Fibroblast of the aortic adventitia (primary cell): ENCODE measurements around the gene TRPM1. TPM values are rescaled to one million over a fixed set of nuclear protein-coding genes. Genes with fewer than 3 reads are reported as not detected.

Source experiments
- DNase-seq: peaks from one replicate; pipeline ENCODE4 v3.0.0-alpha.2; 2010; ENCODE audit warnings: low read depth
- H3K4me3 ChIP-seq: 2 replicates; pipeline ENCODE4 v1.5.1; 2011; ENCODE audit warnings: low read depth, mild to moderate bottlenecking, control low read depth, low read length, moderate library complexity
- CTCF ChIP-seq: IDR thresholded peaks from 2 replicates; pipeline ENCODE4 v1.5.1; 2011; ENCODE audit warnings: mild to moderate bottlenecking, low read length, control low read depth, inconsistent platforms; ENCODE audit not compliant: insufficient read depth
- total RNA-seq: library from RNA; depleted of rRNA; stranded (reverse); fragments of >200 nt; gene quantifications from 2 replicates; pipeline ENCODE4 v1.2.3, GENCODE V29; 2012; ENCODE audit warnings: low replicate concordance

Gene TRPM1
- total RNA-seq, 1 donor = not detected

- DNase-seq = peak; percentile 43
- H3K4me3 ChIP-seq = no peak overlapping the region
- peak; percentile 8 for TF ChIP-seq CTCF
Measured at GRCh38 chr15:31060429-31061140, 40.9 kb downstream of the TRPM1 start.

- no peak for DNase-seq
- TF ChIP-seq CTCF = no peak
- no peak overlapping the region for H3K4me3 ChIP-seq
Measured at GRCh38 chr15:31058236-31058962, 43.1 kb downstream of the TRPM1 start.

GRCh38 chr15:31051496-31052080, 49.9 kb downstream of the TRPM1 start:
- TF ChIP-seq CTCF = no peak
- H3K4me3 ChIP-seq = no peak overlapping the region
- no peak for DNase-seq

- no peak for TF ChIP-seq CTCF
- H3K4me3 ChIP-seq = no peak overlapping the region
- no peak for DNase-seq
Measured at GRCh38 chr15:31050953-31051352, 50.6 kb downstream of the TRPM1 start.

GRCh38 chr15:31049682-31050615, 51.6 kb downstream of the TRPM1 start:
- no peak for DNase-seq
- no peak overlapping the region for H3K4me3 ChIP-seq
- TF ChIP-seq CTCF = no peak

- no peak for TF ChIP-seq CTCF
Measured at GRCh38 chr15:31049111-31049510, 52.4 kb downstream of the TRPM1 start.

More at GRCh38 chr15:31049111-31049510, 52.4 kb downstream of the TRPM1 start:
- H3K4me3 ChIP-seq = no peak overlapping the region
- no peak for DNase-seq
